ENCODE results near the gene BST2. TPM values are rescaled to one million over a fixed set of nuclear protein-coding genes. Genes with fewer than 3 reads are reported as not detected.

BST2 gene
- total and polyA plus RNA-seq, 9 of the 15 experiments (the other 6 are each of a cell fraction or from before 2014, with no cell fraction given) = 11.2 to 232 (median 151) TPM

DNA sequence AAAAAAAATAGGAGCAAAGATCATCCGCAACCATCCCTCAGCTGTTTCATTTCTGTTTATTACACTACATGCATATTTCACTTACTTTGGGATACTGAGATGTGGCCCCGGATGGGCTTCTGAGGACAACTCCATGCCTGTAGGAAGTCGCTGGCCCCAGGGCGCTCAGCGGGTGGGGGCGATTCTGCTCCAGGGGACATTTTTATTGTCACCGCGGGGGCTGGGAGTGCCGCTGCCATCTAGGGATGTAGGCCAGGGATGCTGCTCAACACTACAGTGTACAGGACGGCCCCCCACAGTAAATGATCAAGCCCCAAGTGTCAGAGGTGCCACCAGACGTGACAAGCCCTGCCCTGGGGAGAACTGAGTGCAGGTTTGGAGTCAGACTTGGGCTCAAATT is 6.4 kb upstream of the BST2 start (continued):
- TF ChIP-seq AFF4 (CRISPR knock-in tag; IDR thresholded peaks at IDR 0.05) (no peak), ETV1 (tag; conservative IDR thresholded peaks at IDR 0.05; ENCODE audit: low read depth) (no peak), YBX1 (IDR thresholded peaks at IDR 0.05) (no peak), NONO (IDR thresholded peaks at IDR 0.05; ENCODE audit: low read depth in 2 of 2, low read length in 1 of 2) (no peak), ZFP1 (CRISPR knock-in tag; IDR thresholded peaks at IDR 0.05) (no peak), ID3 (CRISPR knock-in tag; IDR thresholded peaks at IDR 0.05) (no peak), ID3 (tag; IDR thresholded peaks at IDR 0.05) (no peak)

DNA sequence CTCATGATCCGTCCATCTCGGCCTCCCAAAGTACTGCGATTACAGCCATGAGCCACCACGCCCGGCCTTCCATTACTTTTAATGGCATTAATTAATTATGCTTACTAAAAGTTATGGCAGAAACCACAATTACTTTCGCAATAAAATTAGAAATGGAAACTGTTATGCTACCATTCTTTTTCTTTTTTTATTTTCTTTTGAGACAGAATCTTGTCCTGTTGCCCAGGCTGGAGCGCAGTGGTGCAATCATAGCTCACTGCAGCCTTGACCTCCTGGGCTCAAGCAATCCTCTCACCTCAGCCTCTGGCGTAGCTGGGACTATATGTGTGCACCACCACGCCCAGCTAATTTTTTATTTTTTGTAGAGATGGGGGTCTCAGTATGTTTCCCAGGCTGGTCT is 4.6 kb upstream of the BST2 start:
- Histone ChIP-seq H3K4me1 (replicated peaks in 1 of 2; ENCODE audit: control insufficient read depth in 2 of 2, insufficient read depth in 2 of 2, low read length in 2 of 2) (peaks cover 6 to 19% of the 10 kb centered on the region in 2 experiments; a peak in 4 of 5 replicates), H3K27ac (ENCODE audit: extremely low read depth, low read depth, low read length) (no peak overlapping the region), H3K9me1 (ENCODE audit: control insufficient read depth, insufficient read depth, low read length) (no peaks in the 10 kb centered on the region), H3K79me2 (ENCODE audit: control insufficient read depth, insufficient read depth, low read length) (peaks cover 34% of the 10 kb centered on the region), H3K27me3 (ENCODE audit: control insufficient read depth in 2 of 2, insufficient read depth in 2 of 2, low read length in 2 of 2) (no peaks in the 10 kb centered on the region), H3K4me2 (ENCODE audit: insufficient read depth, low read length) (no peak overlapping the region), H3K4me3 (no peak overlapping the region), H3K36me3 (ENCODE audit: control insufficient read depth, insufficient read depth, low read length) (peaks cover 29% of the 10 kb centered on the region; the same call in 2 of the 3 replicates), H3K9ac (ENCODE audit: insufficient read depth in 1 of 2, low read depth in 2 of 2, low read length in 2 of 2) (no peak overlapping the region), H4K20me1 (replicated peaks; ENCODE audit: control insufficient read depth, insufficient read depth, low read length) (no peaks in the 10 kb centered on the region), H2AFZ (ENCODE audit: low read depth, low read length) (no peak overlapping the region), H3K9me3 (replicated peaks; ENCODE audit: control insufficient read depth, insufficient read depth, low read depth, low read length) (no peaks in the 10 kb centered on the region)
- WGBS (ENCODE audit: insufficient coverage, low coverage, missing lambda C conversion rate) = 95% methylated on average over 9 of the region's 9 CpGs
- DNase-seq (ENCODE audit: extremely low read depth in 1 of 4, low spot score in 3 of 4) = no peak
- in situ Hi-C loops (cut with MboI) (no loop called here), intact Hi-C loops (cut with micrococcal nuclease) (no loop called here)
- BruUV-seq (replicated peaks) = no TSS peak
- FAIRE-seq = no peak
- ChIA-PET CTCF (ENCODE audit: low intra/inter-chr PET ratio) (no interaction called here), POLR2A (interaction anchor here (0.7 kb wide), 1 partner anchor 10 kb away, joined by 5 read pairs; the partner anchor contains the start of gene MVB12A)
- ATAC-seq = no peak
- TF ChIP-seq LARP7 (IDR thresholded peaks at IDR 0.05) (no peak), SPI1 (IDR thresholded peaks at IDR 0.05; ENCODE audit: borderline replicate concordance, low read depth, low read length) (no peak), PYGO2 (tag; IDR thresholded peaks at IDR 0.05) (no peak), ATF4 (CRISPR knock-in tag; IDR thresholded peaks at IDR 0.05) (no peak), ZNF274 (IDR thresholded peaks at IDR 0.05; ENCODE audit: borderline replicate concordance, low read depth, low read length) (no peak), ZNF79 (CRISPR knock-in tag; IDR thresholded peaks at IDR 0.05; ENCODE audit: low read depth) (no peak), NBN (IDR thresholded peaks at IDR 0.05; ENCODE audit: low read depth) (no peak), PCBP1 (IDR thresholded peaks at IDR 0.05; ENCODE audit: low read depth, low read length, poor library complexity, severe bottlenecking) (no peak), FOS (IDR thresholded peaks at IDR 0.05; ENCODE audit: extremely low read depth, insufficient read length) (no peak)
- TF ChIP-seq, protein P1, sequence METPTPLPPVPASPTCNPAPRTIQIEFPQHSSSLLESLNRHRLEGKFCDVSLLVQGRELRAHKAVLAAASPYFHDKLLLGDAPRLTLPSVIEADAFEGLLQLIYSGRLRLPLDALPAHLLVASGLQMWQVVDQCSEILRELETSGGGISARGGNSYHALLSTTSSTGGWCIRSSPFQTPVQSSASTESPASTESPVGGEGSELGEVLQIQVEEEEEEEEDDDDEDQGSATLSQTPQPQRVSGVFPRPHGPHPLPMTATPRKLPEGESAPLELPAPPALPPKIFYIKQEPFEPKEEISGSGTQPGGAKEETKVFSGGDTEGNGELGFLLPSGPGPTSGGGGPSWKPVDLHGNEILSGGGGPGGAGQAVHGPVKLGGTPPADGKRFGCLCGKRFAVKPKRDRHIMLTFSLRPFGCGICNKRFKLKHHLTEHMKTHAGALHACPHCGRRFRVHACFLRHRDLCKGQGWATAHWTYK (CRISPR knock-in tag; IDR thresholded peaks at IDR 0.05) = no peak
